Lower leg skin (tissue), 3 donors: Measurements from ENCODE around the gene FANCF.

ENCODE experiments used
- POLR2A ChIP-seq, 2 donors: fragments of 450-650 bp; IDR thresholded peaks; one replicate each; pipeline ENCODE4 v1.6.1; 2016 to 2017; ENCODE audit warnings: antibody characterized with exemption in 2 of 2, mild to moderate bottlenecking in 1 of 2, moderate library complexity in 1 of 2
- TF ChIP-seq, protein P1 (sequence below), 3 donors: fragments of 450-650 bp; IDR thresholded peaks; one replicate each; pipeline ENCODE4 v1.5.1; 2016; ENCODE audit warnings: antibody characterized with exemption in 3 of 3, mild to moderate bottlenecking in 3 of 3, moderate library complexity in 2 of 3

DNA sequence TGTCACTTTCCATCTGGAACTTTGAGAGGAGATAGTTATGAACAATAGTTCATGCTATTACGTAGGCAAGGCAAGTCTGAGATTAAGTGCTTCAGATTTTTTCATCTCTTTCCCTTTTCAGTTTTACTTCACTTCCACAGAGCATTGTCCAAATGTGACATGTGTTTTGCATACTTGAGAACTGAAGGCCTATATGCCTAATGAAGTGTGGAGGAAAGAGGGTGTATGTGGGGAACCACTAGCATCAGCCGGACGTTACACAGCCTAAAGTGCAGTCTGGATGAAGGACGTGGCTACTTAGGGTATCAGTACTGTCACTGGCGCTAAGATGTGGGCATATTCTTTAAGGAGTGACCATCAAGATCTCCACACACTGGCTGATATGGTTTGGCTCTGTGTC lies 26.2 kb downstream of the FANCF start:
- TF ChIP-seq POLR2A (IDR thresholded peaks at IDR 0.05), result no peak
- TF ChIP-seq, protein P1, sequence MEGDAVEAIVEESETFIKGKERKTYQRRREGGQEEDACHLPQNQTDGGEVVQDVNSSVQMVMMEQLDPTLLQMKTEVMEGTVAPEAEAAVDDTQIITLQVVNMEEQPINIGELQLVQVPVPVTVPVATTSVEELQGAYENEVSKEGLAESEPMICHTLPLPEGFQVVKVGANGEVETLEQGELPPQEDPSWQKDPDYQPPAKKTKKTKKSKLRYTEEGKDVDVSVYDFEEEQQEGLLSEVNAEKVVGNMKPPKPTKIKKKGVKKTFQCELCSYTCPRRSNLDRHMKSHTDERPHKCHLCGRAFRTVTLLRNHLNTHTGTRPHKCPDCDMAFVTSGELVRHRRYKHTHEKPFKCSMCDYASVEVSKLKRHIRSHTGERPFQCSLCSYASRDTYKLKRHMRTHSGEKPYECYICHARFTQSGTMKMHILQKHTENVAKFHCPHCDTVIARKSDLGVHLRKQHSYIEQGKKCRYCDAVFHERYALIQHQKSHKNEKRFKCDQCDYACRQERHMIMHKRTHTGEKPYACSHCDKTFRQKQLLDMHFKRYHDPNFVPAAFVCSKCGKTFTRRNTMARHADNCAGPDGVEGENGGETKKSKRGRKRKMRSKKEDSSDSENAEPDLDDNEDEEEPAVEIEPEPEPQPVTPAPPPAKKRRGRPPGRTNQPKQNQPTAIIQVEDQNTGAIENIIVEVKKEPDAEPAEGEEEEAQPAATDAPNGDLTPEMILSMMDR (IDR thresholded peaks at IDR 0.05), result no peak
